HCT116 (cell line): Measurements from ENCODE around the gene HNRNPDL. TPM values are rescaled to one million over a fixed set of nuclear protein-coding genes. Genes with fewer than 3 reads are reported as not detected.
"Not testable (repeated sequence)": the region's sequence is repeated elsewhere in the genome, so short reads cannot be mapped to it uniquely, and the experiment has no call there.

Experiments used
- ATAC-seq: fragments of 200-7000 bp; cut with Tn5 transposase; 2 replicates; pipeline ENCODE4 v1.9.1; 2020; ENCODE audit warnings: mild to moderate bottlenecking, moderate library complexity
- BruUV-seq: library from RNA; stranded (reverse); fragments of 400-500 nt; replicated peaks from 2 replicates; lab custom pipeline; 2021; lab: Mats Ljungman, UMichigan
- CTCF ChIA-PET: fragments of 300-600 bp; sonication (Branson Sonifier 250); formaldehyde crosslinking; loops from one replicate; lab custom pipeline; 2021; ENCODE audit warnings: antibody characterized with exemption; lab: Charles Lee
- POLR2A ChIA-PET: fragments of 300-600, 350-600 bp; sonication (Branson Sonifier 250); formaldehyde crosslinking; loops from one replicate; lab custom pipeline; 2021; ENCODE audit warnings: antibody characterized with exemption; lab: Charles Lee
- RAD21 ChIA-PET, 2 experiments: fragments of 300-600 bp; sonication (Branson Sonifier 250); formaldehyde crosslinking; loops; one replicate each; lab custom pipeline; 2023; ENCODE audit warnings: low total read pairs in 2 of 2; ENCODE audit not compliant: uncharacterized antibody in 2 of 2, unreplicated experiment in 2 of 2, low non-redundant PET in 1 of 2; lab: Charles Lee
- DNase-seq: peaks from one replicate; pipeline ENCODE4 v3.0.0-alpha.2; 2010; ENCODE audit warnings: low read depth, low spot score
- H2AFZ ChIP-seq: fragments of 200-600 bp; shearing (Covaris generic), sonication (generic); 2 replicates; pipeline ENCODE4 v1.6.1; 2017; ENCODE audit warnings: low read depth, mixed run types, mixed read lengths, antibody characterized with exemption, low read length; ENCODE audit not compliant: poor library complexity, severe bottlenecking
- H3K27ac ChIP-seq: 2 replicates; pipeline ENCODE4 v1.5.1; 2012; ENCODE audit warnings: low read depth, low read length
- H3K27me3 ChIP-seq: fragments of 200-600 bp; sonication (generic); 2 replicates; pipeline ENCODE4 v1.6.1; 2016; ENCODE audit warnings: mixed run types, low read length, mixed read lengths; ENCODE audit not compliant: insufficient read depth
- H3K36me3 ChIP-seq, 2 experiments: fragments of 200-500 bp in 1 of 2; fragments of 200-600 bp in 1 of 2; sonication (Bioruptor generic) in 1 of 2; sonication (generic) in 1 of 2; 2 replicates each; pipeline versions ENCODE4 v1.5.1 to v1.6.1; 2014 to 2016; ENCODE audit warnings: low read length in 2 of 2, inconsistent platforms in 1 of 2, mixed read lengths in 1 of 2, mixed run types in 1 of 2; ENCODE audit not compliant: insufficient read depth in 2 of 2, control insufficient read depth in 1 of 2
- H3K4me1 ChIP-seq, 2 experiments: fragments of 200-600 bp in 1 of 2; sonication (generic) in 1 of 2; 2 replicates each; pipeline versions ENCODE4 v1.5.1 to v1.6.1; 2012 to 2017; ENCODE audit warnings: low read length in 2 of 2, inconsistent platforms in 1 of 2, mild to moderate bottlenecking in 1 of 2, mixed read lengths in 1 of 2, mixed run types in 1 of 2, moderate library complexity in 1 of 2; ENCODE audit not compliant: insufficient read depth in 2 of 2, control insufficient read depth in 1 of 2
- H3K4me2 ChIP-seq: fragments of 200-600 bp; sonication (generic); 2 replicates; pipeline ENCODE4 v1.6.1; 2017; ENCODE audit warnings: mixed run types, low read length, mixed read lengths
- H3K4me3 ChIP-seq, 2 experiments: fragments of 200-600 bp in 1 of 2; sonication (generic) in 1 of 2; replicated peaks in 1 of 2; 2 replicates each; pipeline ENCODE4 v1.5.1; 2011 to 2016; ENCODE audit warnings: low read length in 2 of 2, control low read depth in 1 of 2, low read depth in 1 of 2, mild to moderate bottlenecking in 1 of 2, mixed read lengths in 1 of 2, mixed run types in 1 of 2
- H3K79me2 ChIP-seq: fragments of 200-600 bp; sonication (generic); 2 replicates; pipeline ENCODE4 v1.6.1; 2017; ENCODE audit warnings: mild to moderate bottlenecking, mixed run types, low read length, moderate library complexity, mixed read lengths; ENCODE audit not compliant: insufficient read depth
- H3K9ac ChIP-seq: fragments of 200-600 bp; sonication (generic); 2 replicates; pipeline ENCODE4 v1.6.1; 2016; ENCODE audit warnings: low read length, mixed read lengths
- H3K9me2 ChIP-seq: fragments of 200-600 bp; sonication (generic), shearing (Covaris generic); 2 replicates; pipeline ENCODE4 v1.6.1; 2017; ENCODE audit warnings: mixed run types, mild to moderate bottlenecking, moderate library complexity; ENCODE audit not compliant: insufficient read depth
- H3K9me3 ChIP-seq, 2 experiments: fragments of 200-500 bp in 1 of 2; fragments of 200-600 bp in 1 of 2; sonication (Bioruptor generic) in 1 of 2; sonication (generic) in 1 of 2; 2 replicates each; pipeline ENCODE4 v1.6.1; 2014 to 2017; ENCODE audit warnings: low read length in 2 of 2, mixed read lengths in 2 of 2, inconsistent platforms in 1 of 2, low read depth in 1 of 2, mild to moderate bottlenecking in 1 of 2, mixed run types in 1 of 2, moderate library complexity in 1 of 2; ENCODE audit not compliant: control insufficient read depth in 1 of 2, insufficient read depth in 1 of 2
- H4K20me1 ChIP-seq: fragments of 200-600 bp; sonication (generic), shearing (Covaris generic); 2 replicates; pipeline ENCODE4 v1.6.1; 2017; ENCODE audit warnings: mixed run types, mild to moderate bottlenecking, moderate library complexity; ENCODE audit not compliant: insufficient read depth
- EGR1 ChIP-seq: IDR thresholded peaks from 2 replicates; pipeline ENCODE4 v1.6.1; 2012; ENCODE audit warnings: low read depth
- ELF1 ChIP-seq: IDR thresholded peaks from 2 replicates; pipeline ENCODE4 v1.6.1; 2012; ENCODE audit warnings: low read depth, borderline replicate concordance
- EZH2phosphoT487 ChIP-seq: fragments of 200-600 bp; IDR thresholded peaks from 2 replicates; pipeline ENCODE4 v1.6.1; 2018; ENCODE audit warnings: antibody characterized with exemption, borderline replicate concordance
- JUND ChIP-seq: IDR thresholded peaks from 2 replicates; pipeline ENCODE4 v1.6.1; 2012
- POLR2A ChIP-seq: IDR thresholded peaks from 2 replicates; pipeline ENCODE4 v1.7.0; 2011; ENCODE audit warnings: borderline replicate concordance; ENCODE audit not compliant: insufficient read depth, insufficient read length; ENCODE audit errors: extremely low read depth
- SIN3A ChIP-seq: IDR thresholded peaks from 2 replicates; pipeline ENCODE4 v1.6.1; 2012; ENCODE audit warnings: low read depth
- SP1 ChIP-seq: IDR thresholded peaks from 2 replicates; pipeline ENCODE4 v1.6.1; 2012; ENCODE audit warnings: low read depth
- ZFX ChIP-seq: fragments of 450-650 bp; IDR thresholded peaks from 2 replicates; pipeline ENCODE4 v1.6.1; 2017
- intact Hi-C: fragments of 100-400 bp; cut with micrococcal nuclease; formaldehyde crosslinking; loops from 2 replicates; pipeline ENCODE4 v1.10.0; 2022
- total RNA-seq: library from RNA; stranded (reverse); gene quantifications from one replicate; pipeline ENCODE4 v1.2.1, GENCODE V29; 2021; ENCODE audit not compliant: unreplicated experiment
- TF ChIP-seq, protein P1 (sequence below): IDR thresholded peaks from 2 replicates; pipeline ENCODE4 v1.6.1; 2012
- TF ChIP-seq, protein P2 (sequence below): IDR thresholded peaks from 2 replicates; pipeline ENCODE4 v1.6.1; 2012; ENCODE audit warnings: low read depth
- TF ChIP-seq, protein P3 (sequence below), 3 experiments: fragments of 200-600 bp in 1 of 3; sonication (generic) in 1 of 3; IDR thresholded peaks in 2 of 3; conservative IDR thresholded peaks in 1 of 3; 2 replicates each; pipeline ENCODE4 v1.5.1; 2012 to 2017; ENCODE audit warnings: low read depth in 2 of 3, low read length in 2 of 3, antibody characterized with exemption in 1 of 3, borderline replicate concordance in 1 of 3, control low read depth in 1 of 3, mild to moderate bottlenecking in 1 of 3, mixed read lengths in 1 of 3, mixed run types in 1 of 3, moderate library complexity in 1 of 3; ENCODE audit not compliant: insufficient read depth in 1 of 3

The HNRNPDL gene
- total RNA-seq, 1 experiment from 2014 or later: 206 TPM

DNA sequence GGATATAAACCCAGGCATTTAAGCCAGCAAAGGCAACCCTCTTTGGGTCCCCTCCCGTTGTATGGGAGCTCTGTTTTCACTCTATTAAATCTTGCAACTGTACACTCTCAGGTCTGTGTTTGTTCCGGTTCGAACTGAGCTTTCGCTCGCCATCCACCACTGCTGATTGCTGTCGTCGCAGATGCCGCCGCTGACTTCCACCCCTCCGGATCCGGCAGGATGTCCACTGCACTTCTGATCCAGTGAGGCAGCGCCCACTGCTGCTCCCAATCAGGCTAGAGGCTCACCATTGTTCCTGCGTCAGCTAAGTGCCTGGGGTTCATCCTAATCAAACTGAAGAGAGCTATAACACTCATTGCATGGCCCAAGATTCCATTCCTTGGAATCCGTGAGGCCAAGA is 49.3 kb upstream of the HNRNPDL start:
- BruUV-seq: no TSS peak
- ATAC-seq (no peak), DNase-seq (no peak)
- Histone ChIP-seq H3K9ac (no peak overlapping the region), H3K79me2 (no peaks in the 10 kb centered on the region), H3K4me1 (no peaks in the 10 kb centered on the region), H3K27ac (no peak overlapping the region), H3K4me3 (no peak overlapping the region), H3K27me3 (no peaks in the 10 kb centered on the region), H3K9me2 (no peaks in the 10 kb centered on the region), H3K9me3 (no peaks in the 10 kb centered on the region), H2AFZ (no peak overlapping the region), H3K36me3 (no peaks in the 10 kb centered on the region), H4K20me1 (no peaks in the 10 kb centered on the region), H3K4me2 (no peak overlapping the region)
- RAD21 ChIA-PET: no interaction called here
- TF ChIP-seq JUND: no peak
- no peak for TF ChIP-seq SIN3A
- no peak for TF ChIP-seq POLR2A
- TF ChIP-seq EGR1: no peak
- no peak for TF ChIP-seq SP1
- TF ChIP-seq, protein P1, sequence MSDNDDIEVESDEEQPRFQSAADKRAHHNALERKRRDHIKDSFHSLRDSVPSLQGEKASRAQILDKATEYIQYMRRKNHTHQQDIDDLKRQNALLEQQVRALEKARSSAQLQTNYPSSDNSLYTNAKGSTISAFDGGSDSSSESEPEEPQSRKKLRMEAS: no peak
- TF ChIP-seq, protein P2, sequence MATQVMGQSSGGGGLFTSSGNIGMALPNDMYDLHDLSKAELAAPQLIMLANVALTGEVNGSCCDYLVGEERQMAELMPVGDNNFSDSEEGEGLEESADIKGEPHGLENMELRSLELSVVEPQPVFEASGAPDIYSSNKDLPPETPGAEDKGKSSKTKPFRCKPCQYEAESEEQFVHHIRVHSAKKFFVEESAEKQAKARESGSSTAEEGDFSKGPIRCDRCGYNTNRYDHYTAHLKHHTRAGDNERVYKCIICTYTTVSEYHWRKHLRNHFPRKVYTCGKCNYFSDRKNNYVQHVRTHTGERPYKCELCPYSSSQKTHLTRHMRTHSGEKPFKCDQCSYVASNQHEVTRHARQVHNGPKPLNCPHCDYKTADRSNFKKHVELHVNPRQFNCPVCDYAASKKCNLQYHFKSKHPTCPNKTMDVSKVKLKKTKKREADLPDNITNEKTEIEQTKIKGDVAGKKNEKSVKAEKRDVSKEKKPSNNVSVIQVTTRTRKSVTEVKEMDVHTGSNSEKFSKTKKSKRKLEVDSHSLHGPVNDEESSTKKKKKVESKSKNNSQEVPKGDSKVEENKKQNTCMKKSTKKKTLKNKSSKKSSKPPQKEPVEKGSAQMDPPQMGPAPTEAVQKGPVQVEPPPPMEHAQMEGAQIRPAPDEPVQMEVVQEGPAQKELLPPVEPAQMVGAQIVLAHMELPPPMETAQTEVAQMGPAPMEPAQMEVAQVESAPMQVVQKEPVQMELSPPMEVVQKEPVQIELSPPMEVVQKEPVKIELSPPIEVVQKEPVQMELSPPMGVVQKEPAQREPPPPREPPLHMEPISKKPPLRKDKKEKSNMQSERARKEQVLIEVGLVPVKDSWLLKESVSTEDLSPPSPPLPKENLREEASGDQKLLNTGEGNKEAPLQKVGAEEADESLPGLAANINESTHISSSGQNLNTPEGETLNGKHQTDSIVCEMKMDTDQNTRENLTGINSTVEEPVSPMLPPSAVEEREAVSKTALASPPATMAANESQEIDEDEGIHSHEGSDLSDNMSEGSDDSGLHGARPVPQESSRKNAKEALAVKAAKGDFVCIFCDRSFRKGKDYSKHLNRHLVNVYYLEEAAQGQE: no peak
- TF ChIP-seq, protein P3, sequence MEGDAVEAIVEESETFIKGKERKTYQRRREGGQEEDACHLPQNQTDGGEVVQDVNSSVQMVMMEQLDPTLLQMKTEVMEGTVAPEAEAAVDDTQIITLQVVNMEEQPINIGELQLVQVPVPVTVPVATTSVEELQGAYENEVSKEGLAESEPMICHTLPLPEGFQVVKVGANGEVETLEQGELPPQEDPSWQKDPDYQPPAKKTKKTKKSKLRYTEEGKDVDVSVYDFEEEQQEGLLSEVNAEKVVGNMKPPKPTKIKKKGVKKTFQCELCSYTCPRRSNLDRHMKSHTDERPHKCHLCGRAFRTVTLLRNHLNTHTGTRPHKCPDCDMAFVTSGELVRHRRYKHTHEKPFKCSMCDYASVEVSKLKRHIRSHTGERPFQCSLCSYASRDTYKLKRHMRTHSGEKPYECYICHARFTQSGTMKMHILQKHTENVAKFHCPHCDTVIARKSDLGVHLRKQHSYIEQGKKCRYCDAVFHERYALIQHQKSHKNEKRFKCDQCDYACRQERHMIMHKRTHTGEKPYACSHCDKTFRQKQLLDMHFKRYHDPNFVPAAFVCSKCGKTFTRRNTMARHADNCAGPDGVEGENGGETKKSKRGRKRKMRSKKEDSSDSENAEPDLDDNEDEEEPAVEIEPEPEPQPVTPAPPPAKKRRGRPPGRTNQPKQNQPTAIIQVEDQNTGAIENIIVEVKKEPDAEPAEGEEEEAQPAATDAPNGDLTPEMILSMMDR (IDR thresholded peaks at IDR 0.05 in 2 of 3, conservative IDR thresholded peaks at IDR 0.05 in 1 of 3; ENCODE audit: borderline replicate concordance in 1 of 3, insufficient read depth in 1 of 3, low read depth in 2 of 3, low read length in 2 of 3): no peak
- TF ChIP-seq EZH2phosphoT487: no peak
- TF ChIP-seq ELF1: no peak
- no peak for TF ChIP-seq ZFX
- CTCF ChIA-PET: no interaction called here
- intact Hi-C loops: no loop called here
- POLR2A ChIA-PET: no interaction called here

DNA sequence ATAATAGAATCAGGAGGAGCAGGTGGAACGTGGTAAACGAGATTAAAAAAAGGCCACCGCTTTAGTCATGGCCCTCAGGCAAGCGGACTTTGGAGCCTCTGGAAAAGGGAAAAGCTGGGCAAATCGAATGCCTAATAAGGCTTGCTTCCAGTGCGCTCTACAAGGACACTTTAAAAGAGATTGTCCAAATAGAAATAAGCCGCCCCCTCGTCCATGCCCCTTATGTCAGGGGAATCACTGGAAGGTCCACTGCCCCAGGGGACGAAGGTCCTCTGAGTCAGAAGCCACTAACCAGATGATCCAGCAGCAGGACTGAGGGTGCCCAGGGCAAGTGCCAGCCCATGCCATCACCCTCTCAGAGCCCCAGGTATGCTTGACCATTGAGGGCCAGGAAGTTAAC is 47.2 kb upstream of the HNRNPDL start:
- H2AFZ ChIP-seq, H3K79me2 ChIP-seq, H3K27ac ChIP-seq, CTCF ChIA-PET, POLR2A ChIA-PET, H3K4me3 ChIP-seq, RAD21 ChIA-PET, H3K36me3 ChIP-seq, H3K4me1 ChIP-seq, BruUV-seq, intact Hi-C loops, H4K20me1 ChIP-seq, H3K4me2 ChIP-seq, H3K9me3 ChIP-seq, ATAC-seq, H3K27me3 ChIP-seq, H3K9me2 ChIP-seq, H3K9ac ChIP-seq, DNase-seq: not testable (repeated sequence)
